ENCODE data around the gene KIF26B.
"Not testable (repeated sequence)": the region's sequence is repeated elsewhere in the genome, so short reads cannot be mapped to it uniquely, and the experiment has no call there.

KIF26B gene

GRCh38 chr1:245290836-245291235 is 136.1 kb downstream of the KIF26B start:
- DNase-seq = no peak

- DNase-seq = no peak
Measured at GRCh38 chr1:245291351-245291750, 136.6 kb downstream of the KIF26B start.

- no peak for DNase-seq
Measured at GRCh38 chr1:245292141-245292540, 137.4 kb downstream of the KIF26B start.

GRCh38 chr1:245292553-245292952 is 137.8 kb downstream of the KIF26B start:
- no peak for DNase-seq

GRCh38 chr1:245294020-245294419 is 139.2 kb downstream of the KIF26B start:
- DNase-seq = no peak

GRCh38 chr1:245298781-245299180 is 144.0 kb downstream of the KIF26B start:
- DNase-seq = no peak

- DNase-seq = no peak
Measured at GRCh38 chr1:245301162-245301580, 146.4 kb downstream of the KIF26B start.

- DNase-seq = no peak
Measured at GRCh38 chr1:245301921-245302320, 147.1 kb downstream of the KIF26B start.

- DNase-seq = no peak
Measured at GRCh38 chr1:245304698-245305097, 149.9 kb downstream of the KIF26B start.

GRCh38 chr1:245306020-245306419 is 151.2 kb downstream of the KIF26B start:
- DNase-seq = no peak

GRCh38 chr1:245306628-245307410 is 152.0 kb downstream of the KIF26B start:
- no peak for DNase-seq

- no peak for DNase-seq
Measured at GRCh38 chr1:245310571-245311531, 156.1 kb downstream of the KIF26B start.

GRCh38 chr1:245311887-245312536 is 157.2 kb downstream of the KIF26B start:
- no peak for DNase-seq

GRCh38 chr1:245313576-245313975 is 158.8 kb downstream of the KIF26B start:
- DNase-seq = no peak

- no peak for DNase-seq
Measured at GRCh38 chr1:245316784-245317183, 162.0 kb downstream of the KIF26B start.

- DNase-seq = no peak
Measured at GRCh38 chr1:245317217-245317616, 162.4 kb downstream of the KIF26B start.

- no peak for DNase-seq
Measured at GRCh38 chr1:245319094-245319493, 164.3 kb downstream of the KIF26B start.

GRCh38 chr1:245322673-245323072 is 167.9 kb downstream of the KIF26B start:
- DNase-seq = no peak

GRCh38 chr1:245323765-245324164 is 169.0 kb downstream of the KIF26B start:
- DNase-seq = not testable (repeated sequence)

- no peak for DNase-seq
Measured at GRCh38 chr1:245325922-245326795, 171.4 kb downstream of the KIF26B start.

- no peak for DNase-seq
Measured at GRCh38 chr1:245327360-245327759, 172.6 kb downstream of the KIF26B start.

GRCh38 chr1:245327842-245328241 is 173.1 kb downstream of the KIF26B start:
- DNase-seq = no peak

All from stimulated activated CD8-positive, alpha-beta memory T cell treated with anti-CD3 and anti-CD28 coated beads, Interleukin-4, amount 100 ng/mL, for 48 hours (primary cell).